Sigmoid colon (tissue), 7 donors: Measurements from ENCODE around the gene CDK19. TPM values are rescaled to one million over a fixed set of nuclear protein-coding genes. Genes with fewer than 3 reads are reported as not detected.
"Not testable (repeated sequence)": the region's sequence is repeated elsewhere in the genome, so short reads cannot be mapped to it uniquely, and the experiment has no call there.

ENCODE experiments used
- DNase-seq: peaks from one replicate; pipeline ENCODE4 v3.0.0-alpha.2; 2019
- H3K27ac ChIP-seq, 4 donors: fragments of 200-600 bp; sonication (generic); one replicate each; pipeline ENCODE4 v1.5.1; 2016 to 2019; ENCODE audit warnings: mild to moderate bottlenecking in 1 of 4
- H3K27me3 ChIP-seq, 3 donors: fragments of 200-600 bp; sonication (generic); one replicate each; pipeline ENCODE4 v1.5.1; 2019; ENCODE audit warnings: mild to moderate bottlenecking in 1 of 3
- H3K36me3 ChIP-seq, 4 donors: fragments of 200-600 bp; sonication (generic); one replicate each; pipeline ENCODE4 v1.5.1; 2016 to 2019
- H3K4me1 ChIP-seq, 4 donors: fragments of 200-600 bp; sonication (generic); one replicate each; pipeline ENCODE4 v1.5.1; 2017 to 2019
- H3K4me3 ChIP-seq, 4 donors: fragments of 200-600 bp; sonication (generic); one replicate each; pipeline ENCODE4 v1.5.1; 2017 to 2019; ENCODE audit warnings: mild to moderate bottlenecking in 2 of 4, moderate library complexity in 1 of 4
- H3K9me3 ChIP-seq, 4 donors: fragments of 200-600 bp in 3 of 4; sonication (generic) in 3 of 4; one replicate each; pipeline versions ENCODE4 v1.5.1 to v1.6.1; 2013 to 2019
- CTCF ChIP-seq, 4 experiments: fragments of 450-650 bp in 3 of 4; fragments of 200-600 bp in 1 of 4; IDR thresholded peaks; one replicate each; pipeline ENCODE4 v1.5.1; 2016 to 2019; ENCODE audit warnings: antibody characterized with exemption in 4 of 4, mild to moderate bottlenecking in 3 of 4, moderate library complexity in 2 of 4
- EP300 ChIP-seq, 4 donors: sonication (generic); formaldehyde crosslinking; IDR thresholded peaks; one replicate each; pipeline ENCODE4 v1.6.1; 2017; ENCODE audit warnings: antibody characterized with exemption in 4 of 4
- POLR2A ChIP-seq, 2 donors: fragments of 450-650 bp; IDR thresholded peaks; one replicate each; pipeline ENCODE4 v1.6.1; 2016; ENCODE audit warnings: antibody characterized with exemption in 2 of 2, mild to moderate bottlenecking in 2 of 2, moderate library complexity in 2 of 2
- POLR2AphosphoS5 ChIP-seq, 4 donors: sonication (generic); formaldehyde crosslinking; IDR thresholded peaks; one replicate each; pipeline ENCODE4 v1.6.1; 2017; ENCODE audit warnings: antibody characterized with exemption in 4 of 4
- WGBS, 2 donors: extraction: QIAGEN DNeasy Blood & Tissue Kit; methylation state at CpG; one replicate each; pipeline ENCODE4 v1.1.7; 2013; 5-methylcytosine and 5-hydroxymethylcytosine counted together
- intact Hi-C: fragments of 100-400 bp; cut with DNase I; formaldehyde crosslinking; loops from one replicate; pipeline ENCODE4 v1.15.1; 2023
- polyA plus RNA-seq, 3 donors: library from polyadenylated mRNA; stranded (reverse); fragments of 200-250 nt; gene quantifications; one replicate each; pipeline ENCODE4 v1.2.3, GENCODE V29; 2013
- total RNA-seq, 4 donors: library from RNA; depleted of rRNA; stranded (reverse); fragments of >200 nt; gene quantifications; one replicate each; pipeline ENCODE4 v1.1.0, GENCODE V29; 2016
- donor health status: healthy with polysubstance abuse.
- donor health status: Bipolar disorder and iron deficiency.
- donor health status: healthy.

Gene CDK19
- total and polyA plus RNA-seq, 7 donors, result 6.7 to 17.8 (median 12.1) TPM

DNA sequence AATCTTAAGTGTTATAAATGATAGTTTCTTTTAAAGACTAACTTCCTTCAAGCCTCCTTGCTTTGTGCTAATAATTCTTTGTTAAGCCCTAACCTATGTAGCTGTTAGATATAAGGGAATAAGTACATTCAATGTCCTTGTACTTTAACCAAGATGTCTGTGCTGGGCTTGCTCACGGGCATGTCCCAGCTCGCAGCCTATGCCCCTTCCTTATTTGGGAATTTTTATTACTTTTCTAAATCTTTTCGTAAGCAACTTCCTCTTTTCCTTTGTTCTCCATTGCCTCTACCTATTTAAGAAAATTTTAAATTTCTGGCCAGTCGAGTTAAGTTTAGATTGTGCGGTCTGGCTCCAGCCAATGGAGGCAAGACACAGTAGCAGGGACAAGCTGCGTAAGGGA lies 26.0 kb upstream of the CDK19 start:
- Histone ChIP-seq H3K9me3 (no peaks in the 10 kb centered on the region), H3K27me3 (no peaks in the 10 kb centered on the region), H3K4me1 (no peaks in the 10 kb centered on the region), H3K36me3 (no peaks in the 10 kb centered on the region), H3K4me3 (no peak overlapping the region), H3K27ac (no peak overlapping the region)
- DNase-seq, result no peak
- no peak for TF ChIP-seq CTCF (IDR thresholded peaks at IDR 0.05)
- TF ChIP-seq POLR2A (IDR thresholded peaks at IDR 0.05), result no peak
- no peak for TF ChIP-seq EP300 (IDR thresholded peaks at IDR 0.05)
- intact Hi-C loops, result no loop called here
- 86 to 89% methylated on average over 6 of the region's 6 CpGs for WGBS, 2 donors

DNA sequence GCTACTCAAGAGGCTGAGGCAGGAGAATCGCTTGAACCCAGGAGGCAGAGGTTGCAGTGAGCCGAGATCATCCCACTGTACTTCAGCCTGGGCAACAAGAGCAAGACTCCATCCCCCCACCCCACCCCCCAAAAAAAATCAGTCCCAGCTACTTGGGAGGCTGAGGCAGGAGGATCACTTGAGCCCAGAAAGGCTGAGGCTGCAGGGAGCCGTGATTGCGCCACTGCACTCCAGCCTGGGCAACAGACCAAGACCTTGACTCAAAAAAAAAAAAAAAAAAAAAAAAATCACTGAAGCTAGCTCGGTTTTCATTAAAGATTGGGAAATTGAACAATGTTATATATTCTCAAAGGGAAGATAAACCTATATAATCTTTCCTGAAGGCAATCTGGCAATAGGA lies 20.5 kb upstream of the CDK19 start:
- WGBS, 2 donors, result 85 to 90% methylated on average over 5 of the region's 5 CpGs
- H3K4me1 ChIP-seq, H3K27me3 ChIP-seq, DNase-seq, H3K4me3 ChIP-seq, H3K36me3 ChIP-seq, H3K9me3 ChIP-seq, intact Hi-C loops, H3K27ac ChIP-seq: not testable (repeated sequence)

DNA sequence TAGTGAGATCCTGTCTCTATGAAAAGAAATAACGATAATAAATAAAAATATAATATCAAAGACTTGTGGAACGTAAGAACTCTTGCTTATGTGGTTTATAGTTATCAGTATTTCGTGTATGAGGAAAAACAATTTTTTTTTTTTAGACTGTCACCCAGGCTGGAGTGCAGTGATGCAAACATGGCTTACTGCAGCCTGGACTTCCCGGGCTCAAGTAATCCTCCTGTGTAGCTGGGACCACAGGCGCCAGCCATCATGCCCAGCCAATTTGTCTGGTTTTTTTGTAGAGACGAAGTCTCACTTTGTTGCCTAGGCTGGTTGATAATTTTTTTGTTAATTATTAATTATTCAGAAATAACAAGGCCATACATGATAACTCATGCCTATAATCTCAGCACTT lies 18.6 kb upstream of the CDK19 start:
- Histone ChIP-seq H3K27ac (no peak overlapping the region), H3K36me3 (no peaks in the 10 kb centered on the region), H3K27me3 (no peaks in the 10 kb centered on the region), H3K4me1 (no peaks in the 10 kb centered on the region), H3K4me3 (no peak overlapping the region), H3K9me3 (no peaks in the 10 kb centered on the region)
- no peak for DNase-seq
- intact Hi-C loops, result no loop called here
- TF ChIP-seq CTCF (IDR thresholded peaks at IDR 0.05), result no peak
- no peak for TF ChIP-seq EP300 (IDR thresholded peaks at IDR 0.05)
- TF ChIP-seq POLR2A (IDR thresholded peaks at IDR 0.05), result no peak
- 90 to 92% methylated on average over 6 of the region's 6 CpGs for WGBS, 2 donors

- no peaks in the 10 kb centered on the region for H3K9me3 ChIP-seq
- H3K27me3 ChIP-seq, result no peaks in the 10 kb centered on the region
- peaks cover 0 to 5% (median 1%) of the 10 kb centered on the region in 4 donors for H3K4me1 ChIP-seq
- no peak for DNase-seq
- H3K4me3 ChIP-seq, result no peak overlapping the region
- TF ChIP-seq CTCF (IDR thresholded peaks at IDR 0.05) (no peak), POLR2A (IDR thresholded peaks at IDR 0.05) (no peak), POLR2AphosphoS5 (IDR thresholded peaks at IDR 0.05) (no peak), EP300 (IDR thresholded peaks at IDR 0.05) (no peak)
- intact Hi-C loops, result no loop called here
- H3K36me3 ChIP-seq, result no peaks in the 10 kb centered on the region
- H3K27ac ChIP-seq, result no peak overlapping the region
- 93 to 94% methylated on average over 6 of the region's 6 CpGs for WGBS, 2 donors
Observed at GRCh38 chr6:110831405-110831804, 16.1 kb upstream of the CDK19 start.

- TF ChIP-seq POLR2AphosphoS5 (IDR thresholded peaks at IDR 0.05) (no peak), POLR2A (IDR thresholded peaks at IDR 0.05) (no peak), EP300 (IDR thresholded peaks at IDR 0.05) (no peak), CTCF (IDR thresholded peaks at IDR 0.05) (no peak)
- WGBS, 2 donors, result 41 to 66% methylated on average over 1 of the region's 1 CpG
Observed at GRCh38 chr6:110828396-110828795, 13.1 kb upstream of the CDK19 start.

More at GRCh38 chr6:110828396-110828795, 13.1 kb upstream of the CDK19 start:
- intact Hi-C loops, result no loop called here
- Histone ChIP-seq H3K36me3 (no peaks in the 10 kb centered on the region), H3K27ac (no peak overlapping the region), H3K9me3 (no peaks in the 10 kb centered on the region), H3K4me3 (no peak overlapping the region), H3K27me3 (no peaks in the 10 kb centered on the region), H3K4me1 (peaks cover 0 to 5% (median 3%) of the 10 kb centered on the region in 4 donors)
- no peak for DNase-seq
